DOHH2 (cell line): ENCODE measurements around the gene RBM17.

Source experiments
- H3F3A ChIP-seq: fragments of 200-600 bp; sonication (generic), shearing (Covaris generic); 2 replicates; pipeline ENCODE4 v1.6.0; 2016; ENCODE audit warnings: antibody characterized with exemption, mild to moderate bottlenecking; ENCODE audit not compliant: control insufficient read depth, insufficient read depth
- H3K27ac ChIP-seq: fragments of 200-600 bp; sonication (generic); 2 replicates; pipeline ENCODE4 v1.5.1; 2014; ENCODE audit warnings: low read depth, mild to moderate bottlenecking, low read length, moderate library complexity
- H3K27me3 ChIP-seq: fragments of 200-600 bp; sonication (generic); 2 replicates; pipeline ENCODE4 v1.6.1; 2014; ENCODE audit warnings: mild to moderate bottlenecking, low read length, mixed read lengths; ENCODE audit not compliant: control insufficient read depth
- H3K36me3 ChIP-seq: fragments of 200-600 bp; sonication (generic); 2 replicates; pipeline ENCODE4 v1.6.1; 2014; ENCODE audit warnings: mild to moderate bottlenecking, low read length, moderate library complexity, mixed read lengths; ENCODE audit not compliant: control insufficient read depth
- H3K4me1 ChIP-seq: fragments of 200-600 bp; sonication (generic); 2 replicates; pipeline ENCODE4 v1.6.1; 2014; ENCODE audit warnings: mild to moderate bottlenecking, low read length, mixed read lengths; ENCODE audit not compliant: control insufficient read depth
- H3K4me2 ChIP-seq: fragments of 200-600 bp; sonication (generic); 2 replicates; pipeline ENCODE4 v1.6.0; 2014; ENCODE audit warnings: mild to moderate bottlenecking, low read length, moderate library complexity
- H3K4me3 ChIP-seq: fragments of 200-600 bp; sonication (generic); 2 replicates; pipeline ENCODE4 v1.5.1; 2014; ENCODE audit warnings: mild to moderate bottlenecking, low read length, mixed read lengths
- H3K79me2 ChIP-seq: fragments of 200-600 bp; sonication (generic); 2 replicates; pipeline ENCODE4 v1.6.1; 2014; ENCODE audit warnings: mild to moderate bottlenecking, low read length, mixed read lengths; ENCODE audit not compliant: control insufficient read depth
- H3K9me2 ChIP-seq: fragments of 200-600 bp; sonication (generic); replicated peaks from 2 replicates; pipeline ENCODE4 v1.6.1; 2014; ENCODE audit warnings: mild to moderate bottlenecking, low read length, mixed read lengths; ENCODE audit not compliant: control insufficient read depth
- H3K9me3 ChIP-seq: fragments of 200-600 bp; sonication (generic); 2 replicates; pipeline ENCODE4 v1.6.1; 2014; ENCODE audit warnings: antibody characterized with exemption, low read length, mixed read lengths; ENCODE audit not compliant: control insufficient read depth, insufficient read depth
- H4K20me1 ChIP-seq: fragments of 200-600 bp; sonication (generic); 2 replicates; pipeline ENCODE4 v1.6.0; 2014; ENCODE audit warnings: low read depth, mild to moderate bottlenecking, antibody characterized with exemption, low read length, moderate library complexity; ENCODE audit not compliant: control insufficient read depth, insufficient read depth
- EZH2phosphoT487 ChIP-seq: fragments of 200-600 bp; sonication (generic); IDR thresholded peaks from 2 replicates; pipeline ENCODE4 v1.6.1; 2017; ENCODE audit warnings: borderline replicate concordance, mild to moderate bottlenecking, antibody characterized with exemption, low read length, moderate library complexity, mixed read lengths
- TF ChIP-seq, protein P1 (sequence below): fragments of 200-600 bp; sonication (generic); IDR thresholded peaks from one replicate; pipeline ENCODE4 v1.5.1; 2014; ENCODE audit warnings: antibody characterized with exemption, mild to moderate bottlenecking, low read depth, low read length; ENCODE audit not compliant: poor library complexity, severe bottlenecking

RBM17 gene

DNA sequence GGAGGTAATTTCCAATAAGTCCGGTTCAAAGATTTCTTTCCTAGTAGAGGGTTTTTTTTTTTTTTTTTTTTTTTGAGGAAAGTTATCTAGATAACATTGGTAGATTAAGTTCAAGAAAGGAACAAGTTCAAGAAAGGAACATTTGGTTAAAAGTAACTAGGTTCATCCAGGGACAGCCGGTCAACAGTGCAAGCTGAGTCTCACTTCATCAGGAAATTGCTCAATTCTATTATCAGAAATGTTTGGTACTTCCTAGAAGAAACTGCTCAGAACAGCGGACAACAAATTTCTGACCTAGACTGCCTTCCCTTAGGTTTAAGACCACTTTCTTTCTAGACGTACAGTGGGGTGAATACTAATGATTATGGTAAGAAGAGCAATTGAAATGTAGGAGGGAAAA is 23.0 kb upstream of the RBM17 start:
- Histone ChIP-seq H3K4me2 (no peak overlapping the region), H3K4me1 (peaks cover 59% of the 10 kb centered on the region), H3K36me3 (no peaks in the 10 kb centered on the region), H3K9me3 (no peaks in the 10 kb centered on the region), H3K27me3 (peaks cover 5% of the 10 kb centered on the region; the same call in 1 of the 2 replicates), H3K79me2 (no peaks in the 10 kb centered on the region), H3K9me2 (no peaks in the 10 kb centered on the region), H3K27ac (no peak overlapping the region), H3K4me3 (no peak overlapping the region), H4K20me1 (no peaks in the 10 kb centered on the region), H3F3A (peaks cover 6% of the 10 kb centered on the region; the same call in 1 of the 2 replicates)
- no peak for TF ChIP-seq EZH2phosphoT487
- TF ChIP-seq, protein P1, sequence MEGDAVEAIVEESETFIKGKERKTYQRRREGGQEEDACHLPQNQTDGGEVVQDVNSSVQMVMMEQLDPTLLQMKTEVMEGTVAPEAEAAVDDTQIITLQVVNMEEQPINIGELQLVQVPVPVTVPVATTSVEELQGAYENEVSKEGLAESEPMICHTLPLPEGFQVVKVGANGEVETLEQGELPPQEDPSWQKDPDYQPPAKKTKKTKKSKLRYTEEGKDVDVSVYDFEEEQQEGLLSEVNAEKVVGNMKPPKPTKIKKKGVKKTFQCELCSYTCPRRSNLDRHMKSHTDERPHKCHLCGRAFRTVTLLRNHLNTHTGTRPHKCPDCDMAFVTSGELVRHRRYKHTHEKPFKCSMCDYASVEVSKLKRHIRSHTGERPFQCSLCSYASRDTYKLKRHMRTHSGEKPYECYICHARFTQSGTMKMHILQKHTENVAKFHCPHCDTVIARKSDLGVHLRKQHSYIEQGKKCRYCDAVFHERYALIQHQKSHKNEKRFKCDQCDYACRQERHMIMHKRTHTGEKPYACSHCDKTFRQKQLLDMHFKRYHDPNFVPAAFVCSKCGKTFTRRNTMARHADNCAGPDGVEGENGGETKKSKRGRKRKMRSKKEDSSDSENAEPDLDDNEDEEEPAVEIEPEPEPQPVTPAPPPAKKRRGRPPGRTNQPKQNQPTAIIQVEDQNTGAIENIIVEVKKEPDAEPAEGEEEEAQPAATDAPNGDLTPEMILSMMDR: no peak

GRCh38 chr10:6067457-6067856 is 21.4 kb upstream of the RBM17 start:
- no peak overlapping the region for H3K27ac ChIP-seq

GRCh38 chr10:6068006-6068405 is 20.8 kb upstream of the RBM17 start:
- Histone ChIP-seq H3K4me3 (peak overlapping the region; percentile 58), H4K20me1 (no peaks in the 10 kb centered on the region), H3K4me1 (peaks cover 59% of the 10 kb centered on the region), H3K36me3 (no peaks in the 10 kb centered on the region), H3K79me2 (no peaks in the 10 kb centered on the region), H3K4me2 (peak overlapping the region; percentile 82), H3K9me3 (no peaks in the 10 kb centered on the region), H3K9me2 (no peaks in the 10 kb centered on the region), H3K27me3 (no peaks in the 10 kb centered on the region), H3K27ac (peak overlapping the region; percentile 89), H3F3A (peaks cover 16% of the 10 kb centered on the region)
- TF ChIP-seq, protein P1: no peak
- no peak for TF ChIP-seq EZH2phosphoT487

More at GRCh38 chr10:6067457-6067856, 21.4 kb upstream of the RBM17 start:
- no peak for TF ChIP-seq EZH2phosphoT487
- TF ChIP-seq, protein P1: no peak
- Histone ChIP-seq H3K4me1 (peaks cover 59% of the 10 kb centered on the region), H3K9me3 (no peaks in the 10 kb centered on the region), H3K27me3 (no peaks in the 10 kb centered on the region), H3K4me3 (no peak overlapping the region), H3F3A (peaks cover 13% of the 10 kb centered on the region), H4K20me1 (no peaks in the 10 kb centered on the region), H3K9me2 (no peaks in the 10 kb centered on the region), H3K79me2 (no peaks in the 10 kb centered on the region), H3K36me3 (no peaks in the 10 kb centered on the region), H3K4me2 (no peak overlapping the region)

- no peaks in the 10 kb centered on the region for H4K20me1 ChIP-seq
- no peaks in the 10 kb centered on the region for H3K27me3 ChIP-seq
- peak overlapping the region; percentile 58 for H3K4me3 ChIP-seq
- H3K9me3 ChIP-seq: no peaks in the 10 kb centered on the region
- H3K9me2 ChIP-seq: no peaks in the 10 kb centered on the region
- no peaks in the 10 kb centered on the region for H3K79me2 ChIP-seq
- H3K4me1 ChIP-seq: peaks cover 64% of the 10 kb centered on the region
- TF ChIP-seq, protein P1: no peak
- TF ChIP-seq EZH2phosphoT487: no peak
- no peaks in the 10 kb centered on the region for H3K36me3 ChIP-seq
- peak overlapping the region; percentile 89 for H3K27ac ChIP-seq
- H3F3A ChIP-seq: peaks cover 16% of the 10 kb centered on the region
- H3K4me2 ChIP-seq: peak overlapping the region; percentile 82
Observed at GRCh38 chr10:6068422-6068821, 20.4 kb upstream of the RBM17 start.
